NCI-H748 (cell line): ENCODE results near the gene CRACR2B.

Experiments
- DNase-seq: peaks from one replicate; lab custom pipeline; 2025; ENCODE audit not compliant: unreplicated experiment; lab: John Stamatoyannopoulos, UW

The CRACR2B gene

GRCh38 chr11:865462-866430 lies 38.0 kb downstream of the CRACR2B start:
- DNase-seq = no peak

GRCh38 chr11:866481-866880 lies 38.8 kb downstream of the CRACR2B start:
- no peak for DNase-seq

DNA sequence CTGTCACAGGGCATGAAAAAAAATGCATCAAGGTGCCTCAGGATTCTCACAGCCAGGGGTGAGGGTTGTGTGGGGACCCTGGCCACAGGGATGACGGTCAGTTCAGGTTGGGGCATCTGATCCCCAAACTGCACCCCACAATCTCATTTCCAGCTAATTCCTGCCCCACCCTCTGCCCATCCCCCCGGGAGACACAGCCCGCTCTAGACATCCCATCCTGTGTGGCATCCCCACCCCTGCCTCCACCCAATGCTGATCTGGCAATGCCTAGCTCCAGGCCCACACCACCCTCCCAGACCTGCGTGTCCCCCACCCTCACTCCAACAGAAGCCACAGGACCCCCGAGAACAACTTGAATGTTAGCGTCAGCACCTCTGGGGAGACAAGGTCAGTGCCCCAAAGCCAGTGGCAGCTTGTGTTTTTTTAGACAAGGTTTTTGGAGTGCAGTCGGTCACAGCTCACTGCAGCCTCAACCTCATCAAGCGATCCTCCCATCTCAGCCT lies 40.2 kb downstream of the CRACR2B start:
- DNase-seq = no peak

DNA sequence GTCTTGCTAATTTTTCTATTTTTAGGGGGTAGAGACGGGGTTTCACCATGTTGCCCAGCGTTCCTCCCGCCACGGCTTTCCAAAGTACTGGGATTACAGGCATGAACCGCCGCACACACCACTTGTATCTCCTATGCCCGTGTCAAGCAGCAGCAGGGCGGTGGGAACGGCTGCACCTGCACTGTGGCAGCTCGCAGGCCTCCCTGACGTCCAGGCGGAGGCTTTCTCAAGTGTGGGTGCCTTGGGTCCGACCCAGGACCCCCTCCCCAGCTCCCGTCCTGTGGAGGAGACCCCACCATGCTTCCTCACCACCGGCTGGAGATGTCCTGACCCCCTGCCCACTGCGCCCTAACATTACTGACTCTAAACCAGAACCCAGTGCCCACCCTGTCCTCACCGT lies 40.7 kb downstream of the CRACR2B start:
- no peak for DNase-seq

DNA sequence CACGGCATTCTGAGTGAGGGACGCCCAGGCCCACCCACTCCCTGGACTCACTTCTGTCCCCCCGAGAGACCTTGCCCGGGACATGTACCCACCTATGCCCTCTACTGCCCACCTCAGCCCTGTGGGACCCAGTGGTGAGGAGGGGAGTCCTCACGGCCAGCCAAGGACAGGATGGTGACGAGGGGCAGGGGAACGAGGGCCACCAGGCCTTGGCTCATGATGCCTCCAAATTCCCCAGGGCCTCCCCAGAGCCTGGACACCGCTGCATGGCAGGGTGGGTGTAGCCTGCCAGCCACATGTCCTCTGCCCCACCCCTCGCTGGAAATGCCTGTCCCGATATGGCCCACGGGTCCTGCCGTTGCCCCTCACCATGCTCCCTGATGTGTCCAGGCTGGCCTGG lies 41.1 kb downstream of the CRACR2B start:
- no peak for DNase-seq

- no peak for DNase-seq
These were observed 41.8 kb downstream of the CRACR2B start for GRCh38 chr11:869399-870126.

- DNase-seq = no peak
These were observed 42.4 kb downstream of the CRACR2B start for GRCh38 chr11:870127-870413.

- no peak for DNase-seq
These were observed 42.7 kb downstream of the CRACR2B start for GRCh38 chr11:870418-870817.

GRCh38 chr11:871472-871871 lies 43.8 kb downstream of the CRACR2B start:
- no peak for DNase-seq

DNA sequence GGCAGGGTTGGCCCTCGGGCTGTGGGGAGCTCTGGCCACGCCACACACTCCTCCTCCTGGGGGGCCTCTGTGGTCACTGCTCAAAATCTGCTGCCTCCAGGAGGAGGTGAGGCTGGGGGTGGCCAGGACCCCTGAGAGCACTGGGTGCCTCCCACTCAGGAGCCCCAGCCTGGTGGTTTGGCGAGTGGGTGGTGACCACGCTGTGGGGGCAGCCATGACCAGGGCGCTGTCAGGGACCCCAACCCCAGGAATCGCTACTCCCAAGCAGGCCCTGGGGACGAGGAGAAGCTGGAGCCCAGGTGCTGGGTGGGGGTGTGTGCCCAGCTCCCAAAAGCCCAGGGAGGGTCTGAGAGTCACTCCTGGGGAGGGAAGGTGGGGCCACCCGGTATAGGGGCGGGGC lies 45.1 kb downstream of the CRACR2B start:
- no peak for DNase-seq

- no peak for DNase-seq
These were observed 46.0 kb downstream of the CRACR2B start for GRCh38 chr11:873706-874105.

DNA sequence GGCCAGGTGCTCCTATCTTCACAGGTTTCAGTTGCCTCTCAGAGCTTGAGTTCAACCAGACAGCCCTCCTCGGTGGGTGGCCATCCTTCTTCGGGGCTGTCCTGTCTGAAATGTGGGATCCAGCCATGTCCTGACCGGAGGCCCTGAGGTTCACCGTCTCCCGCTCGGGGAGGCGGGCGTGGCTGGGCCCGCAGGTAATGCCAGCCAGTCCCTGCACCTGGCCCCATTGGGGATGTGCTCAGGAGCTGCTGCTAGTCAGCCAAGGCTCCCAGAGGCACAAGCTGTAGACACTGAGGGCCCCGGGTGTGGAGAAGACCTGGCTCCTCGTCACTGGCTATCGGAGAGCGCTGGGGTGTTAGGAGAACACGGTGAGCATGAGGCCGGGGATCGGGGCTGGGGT lies 47.5 kb downstream of the CRACR2B start:
- DNase-seq = no peak

- no peak for DNase-seq
These were observed 48.1 kb downstream of the CRACR2B start for GRCh38 chr11:875769-876301.

- no peak for DNase-seq
These were observed 48.8 kb downstream of the CRACR2B start for GRCh38 chr11:876545-876944.

GRCh38 chr11:877565-877964 lies 49.8 kb downstream of the CRACR2B start:
- DNase-seq = no peak

DNA sequence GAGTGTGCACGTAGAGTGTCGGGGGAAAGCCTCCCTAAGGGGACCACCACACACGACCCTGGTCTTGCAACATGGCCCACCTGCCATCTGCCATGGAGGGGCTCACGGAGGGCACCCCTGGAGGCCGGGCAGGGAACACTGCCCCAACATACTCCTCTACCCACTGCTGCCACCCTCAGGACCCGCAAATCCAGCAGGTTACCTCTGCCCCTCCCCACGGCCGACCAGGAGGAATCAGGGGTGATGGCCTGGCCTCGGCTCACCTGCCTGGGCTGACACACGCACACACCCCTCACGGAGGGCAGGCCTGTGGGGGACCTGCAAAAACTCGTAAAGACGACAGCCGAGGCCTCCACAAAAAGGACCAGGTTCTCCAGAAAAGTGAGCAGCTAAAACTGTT lies 52.7 kb downstream of the CRACR2B start:
- DNase-seq = no peak
